Measurements from ENCODE around the gene TEX14.
"Not testable (repeated sequence)": the region's sequence is repeated elsewhere in the genome, so short reads cannot be mapped to it uniquely, and the experiment has no call there.

Gene TEX14

GRCh38 chr17:58565389-58566311 is 126.2 kb downstream of the TEX14 start:
- DNase-seq (ENCODE audit: low spot score), result no peak

- no peak for DNase-seq (ENCODE audit: low spot score)
Observed at GRCh38 chr17:58564971-58565370, 126.9 kb downstream of the TEX14 start.

GRCh38 chr17:58564243-58564642 is 127.6 kb downstream of the TEX14 start:
- no peak for DNase-seq (ENCODE audit: low spot score)

GRCh38 chr17:58560511-58560910 is 131.3 kb downstream of the TEX14 start:
- DNase-seq (ENCODE audit: low spot score), result no peak

GRCh38 chr17:58557981-58558380 is 133.9 kb downstream of the TEX14 start:
- no peak for DNase-seq (ENCODE audit: low spot score)

- no peak for DNase-seq (ENCODE audit: low spot score)
Observed at GRCh38 chr17:58556833-58557250, 135.0 kb downstream of the TEX14 start.

GRCh38 chr17:58555109-58555508 is 136.7 kb downstream of the TEX14 start:
- DNase-seq (ENCODE audit: low spot score), result not testable (repeated sequence)

GRCh38 chr17:58541249-58541648 is 150.6 kb downstream of the TEX14 start:
- DNase-seq (ENCODE audit: low spot score), result no peak

GRCh38 chr17:58539698-58540097 is 152.1 kb downstream of the TEX14 start:
- DNase-seq (ENCODE audit: low spot score), result no peak

- DNase-seq (ENCODE audit: low spot score), result no peak
Observed at GRCh38 chr17:58538811-58539409, 152.9 kb downstream of the TEX14 start.

GRCh38 chr17:58537266-58537665 is 154.6 kb downstream of the TEX14 start:
- no peak for DNase-seq (ENCODE audit: low spot score)

GRCh38 chr17:58536542-58536941 is 155.3 kb downstream of the TEX14 start:
- no peak for DNase-seq (ENCODE audit: low spot score)

- no peak for DNase-seq (ENCODE audit: low spot score)
Observed at GRCh38 chr17:58535431-58535830, 156.4 kb downstream of the TEX14 start.

- DNase-seq (ENCODE audit: low spot score), result no peak
Observed at GRCh38 chr17:58534901-58535421, 156.9 kb downstream of the TEX14 start.

- no peak for DNase-seq (ENCODE audit: low spot score)
Observed at GRCh38 chr17:58534331-58534730, 157.5 kb downstream of the TEX14 start.

- no peak for DNase-seq (ENCODE audit: low spot score)
Observed at GRCh38 chr17:58533616-58534188, 158.1 kb downstream of the TEX14 start.

GRCh38 chr17:58532555-58532951 is 159.3 kb downstream of the TEX14 start:
- DNase-seq (ENCODE audit: low spot score), result no peak

GRCh38 chr17:58531661-58532554 is 159.9 kb downstream of the TEX14 start:
- no peak for DNase-seq (ENCODE audit: low spot score)

GRCh38 chr17:58531122-58531521 is 160.7 kb downstream of the TEX14 start:
- DNase-seq (ENCODE audit: low spot score), result no peak

- DNase-seq (ENCODE audit: low spot score), result no peak
Observed at GRCh38 chr17:58530655-58531054, 161.2 kb downstream of the TEX14 start.

GRCh38 chr17:58529275-58529674 is 162.6 kb downstream of the TEX14 start:
- DNase-seq (ENCODE audit: low spot score), result no peak

GRCh38 chr17:58528443-58528842 is 163.4 kb downstream of the TEX14 start:
- no peak for DNase-seq (ENCODE audit: low spot score)

All from left forelimb (tissue), 1 donor.